CD4-positive, alpha-beta T cell treated with Interleukin-15 for 4 hours (primary cell): Measurements from ENCODE around the gene EIF4E1B.
"Not testable (repeated sequence)": the region's sequence is repeated elsewhere in the genome, so short reads cannot be mapped to it uniquely, and the experiment has no call there.

ENCODE experiments used
- DNase-seq: peaks from one replicate; pipeline ENCODE4 v3.0.0-alpha.2; 2020; ENCODE audit warnings: low spot score

The EIF4E1B gene, protein sequence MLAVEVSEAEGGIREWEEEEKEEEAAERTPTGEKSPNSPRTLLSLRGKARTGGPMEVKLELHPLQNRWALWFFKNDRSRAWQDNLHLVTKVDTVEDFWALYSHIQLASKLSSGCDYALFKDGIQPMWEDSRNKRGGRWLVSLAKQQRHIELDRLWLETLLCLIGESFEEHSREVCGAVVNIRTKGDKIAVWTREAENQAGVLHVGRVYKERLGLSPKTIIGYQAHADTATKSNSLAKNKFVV

GRCh38 chr5:176629853-176630680 is at the start of gene EIF4E1B, which contains the start of gene SNCB:
TSS of gene EIF4E1B (plus strand) at chr5:176630675. CDS start at chr5:176642788, 12,113 bp downstream.
TSS of gene SNCB (minus strand) at chr5:176630534. CDS start at chr5:176629654, 880 bp downstream.
- peak; percentile 12 for DNase-seq

DNA sequence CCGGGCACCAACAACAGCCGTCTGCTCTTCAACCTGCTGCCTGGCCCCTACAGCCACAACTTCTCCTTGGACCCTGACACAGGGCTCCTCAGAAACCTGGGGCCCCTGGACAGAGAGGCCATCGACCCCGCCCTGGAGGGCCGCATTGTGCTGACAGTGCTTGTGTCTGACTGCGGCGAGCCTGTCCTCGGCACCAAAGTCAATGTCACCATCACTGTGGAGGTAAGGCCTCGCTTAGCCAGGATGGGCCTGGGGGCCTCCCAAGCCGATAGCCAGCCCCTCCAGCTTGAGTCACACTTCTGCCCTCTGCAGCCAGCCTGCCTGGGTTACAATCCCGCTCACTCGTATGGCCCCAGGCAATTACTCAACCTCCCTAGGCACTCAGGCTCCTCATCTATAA is 49.1 kb upstream of the EIF4E1B start:
- no peak for DNase-seq

GRCh38 chr5:176583076-176583475 is 47.4 kb upstream of the EIF4E1B start:
- no peak for DNase-seq

DNA sequence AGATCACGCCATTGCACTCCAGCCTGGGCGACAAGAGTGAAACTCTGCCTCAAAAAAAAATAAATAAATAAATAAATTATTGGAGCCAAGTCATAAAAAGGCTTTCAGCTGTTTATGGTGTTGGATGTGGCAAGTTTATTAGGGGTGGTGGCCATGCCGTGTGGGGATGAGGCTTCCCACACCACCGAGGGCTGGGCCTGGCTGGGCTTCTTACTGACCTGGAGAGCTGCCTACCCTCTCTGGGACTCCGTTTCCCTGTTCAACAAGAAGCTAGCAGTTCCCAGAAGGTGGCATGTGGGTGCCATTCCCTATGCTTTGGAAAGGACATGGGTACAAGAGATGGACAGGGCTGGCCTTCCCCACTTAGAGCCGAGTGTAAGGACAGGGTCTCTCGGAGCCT is 43.1 kb upstream of the EIF4E1B start:
- DNase-seq, result no peak

GRCh38 chr5:176588297-176588696 is 42.2 kb upstream of the EIF4E1B start:
- DNase-seq, result no peak

DNA sequence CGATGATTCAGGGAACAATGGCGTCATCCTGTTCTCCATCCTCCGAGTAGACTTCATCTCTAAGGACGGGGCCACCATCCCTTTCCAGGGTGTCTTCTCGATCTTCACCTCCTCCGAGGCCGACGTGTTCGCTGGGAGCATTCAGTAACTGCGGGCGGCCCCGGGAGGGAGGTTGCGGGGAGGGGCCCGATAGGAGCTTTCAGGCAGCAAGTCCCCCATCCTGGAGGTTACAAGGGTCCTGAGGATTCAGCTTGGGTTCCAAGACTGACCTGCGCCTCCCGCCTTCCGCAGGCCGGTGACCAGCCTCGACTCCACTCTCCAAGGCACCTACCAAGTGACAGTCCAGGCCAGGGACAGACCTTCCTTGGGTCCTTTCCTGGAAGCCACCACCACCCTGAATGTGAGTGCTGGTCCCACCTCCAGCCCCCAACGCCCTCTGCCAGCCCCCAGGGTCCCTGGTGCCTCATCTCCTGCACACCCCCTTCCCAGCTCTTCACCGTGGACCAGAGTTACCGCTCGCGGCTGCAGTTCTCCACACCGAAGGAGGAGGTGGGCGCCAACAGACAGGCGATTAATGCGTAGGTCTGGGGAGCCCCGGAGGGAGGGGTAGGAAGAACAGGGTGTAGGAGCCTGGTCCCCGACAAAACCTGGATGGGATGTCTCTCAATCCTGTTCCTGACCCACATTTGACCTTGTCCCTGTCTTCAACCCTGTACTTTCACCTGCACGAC is 41.3 kb upstream of the EIF4E1B start:
- DNase-seq, result no peak

DNA sequence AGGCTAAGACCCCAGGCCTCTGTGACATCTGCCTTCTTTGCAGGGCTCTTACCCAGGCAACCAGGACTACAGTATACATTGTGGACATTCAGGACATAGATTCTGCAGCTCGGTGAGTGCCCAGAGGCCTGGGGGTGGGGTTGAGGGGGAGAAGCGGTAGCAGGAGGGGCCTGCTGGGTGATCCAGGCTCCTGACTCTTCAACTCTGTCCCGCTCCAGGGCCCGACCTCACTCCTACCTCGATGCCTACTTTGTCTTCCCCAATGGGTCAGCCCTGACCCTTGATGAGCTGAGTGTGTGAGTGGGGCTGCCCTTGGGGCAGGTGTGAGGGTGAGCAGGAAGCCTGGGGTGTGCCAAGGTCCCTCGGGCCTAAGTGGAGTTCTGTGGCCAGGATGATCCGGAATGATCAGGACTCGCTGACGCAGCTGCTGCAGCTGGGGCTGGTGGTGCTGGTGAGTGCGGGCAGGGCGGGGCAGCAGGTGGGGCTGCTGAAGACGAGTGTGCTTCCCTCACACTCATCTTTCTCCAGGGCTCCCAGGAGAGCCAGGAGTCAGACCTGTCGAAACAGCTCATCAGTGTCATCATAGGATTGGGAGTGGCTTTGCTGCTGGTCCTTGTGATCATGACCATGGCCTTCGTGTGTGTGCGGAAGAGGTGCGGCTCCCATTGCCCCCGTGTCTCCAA is 40.3 kb upstream of the EIF4E1B start:
- no peak for DNase-seq

DNA sequence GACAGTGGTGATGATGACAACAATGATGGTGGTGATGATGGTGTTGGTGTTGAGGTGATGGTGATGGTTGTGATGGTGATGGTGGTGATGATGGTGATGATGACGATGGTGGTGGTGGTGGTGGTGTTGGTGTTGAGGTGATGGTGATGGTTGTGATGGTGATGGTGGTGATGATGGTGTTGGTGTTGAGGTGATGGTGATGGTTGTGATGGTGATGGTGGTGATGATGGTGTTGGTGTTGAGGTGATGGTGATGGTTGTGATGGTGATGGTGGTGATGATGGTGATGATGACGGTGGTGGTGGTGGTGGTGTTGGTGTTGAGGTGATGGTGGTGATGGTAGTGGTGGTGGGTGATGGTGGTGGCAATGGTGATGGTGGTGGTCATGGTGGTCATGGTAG is 38.8 kb upstream of the EIF4E1B start:
- not testable (repeated sequence) for DNase-seq

- DNase-seq, result no peak
Measured at GRCh38 chr5:176592573-176592972, 37.9 kb upstream of the EIF4E1B start.

- no peak for DNase-seq
Measured at GRCh38 chr5:176593273-176593869, 37.1 kb upstream of the EIF4E1B start.

DNA sequence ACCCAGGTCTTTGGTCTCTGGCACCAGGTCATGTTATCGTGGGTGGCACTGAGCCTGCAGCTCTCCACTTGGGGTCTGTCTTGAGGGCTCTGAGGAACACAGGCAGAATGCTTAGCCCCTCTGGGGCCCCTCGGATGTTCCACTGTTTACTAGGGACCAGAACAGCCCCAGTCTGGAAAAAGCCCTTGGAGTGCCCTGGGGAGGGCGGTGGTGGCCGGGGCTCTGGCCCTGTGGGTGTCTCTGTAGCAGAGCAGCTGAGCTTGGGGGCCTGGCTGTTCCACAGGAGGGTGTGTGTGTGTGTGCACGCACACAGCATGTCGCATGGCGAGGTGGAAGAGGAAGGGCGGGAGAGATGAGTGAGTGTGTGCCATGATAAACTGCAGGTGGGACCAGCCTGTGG is 35.9 kb upstream of the EIF4E1B start:
- no peak for DNase-seq

- no peak for DNase-seq
Measured at GRCh38 chr5:176595386-176595943, 35.0 kb upstream of the EIF4E1B start.

DNA sequence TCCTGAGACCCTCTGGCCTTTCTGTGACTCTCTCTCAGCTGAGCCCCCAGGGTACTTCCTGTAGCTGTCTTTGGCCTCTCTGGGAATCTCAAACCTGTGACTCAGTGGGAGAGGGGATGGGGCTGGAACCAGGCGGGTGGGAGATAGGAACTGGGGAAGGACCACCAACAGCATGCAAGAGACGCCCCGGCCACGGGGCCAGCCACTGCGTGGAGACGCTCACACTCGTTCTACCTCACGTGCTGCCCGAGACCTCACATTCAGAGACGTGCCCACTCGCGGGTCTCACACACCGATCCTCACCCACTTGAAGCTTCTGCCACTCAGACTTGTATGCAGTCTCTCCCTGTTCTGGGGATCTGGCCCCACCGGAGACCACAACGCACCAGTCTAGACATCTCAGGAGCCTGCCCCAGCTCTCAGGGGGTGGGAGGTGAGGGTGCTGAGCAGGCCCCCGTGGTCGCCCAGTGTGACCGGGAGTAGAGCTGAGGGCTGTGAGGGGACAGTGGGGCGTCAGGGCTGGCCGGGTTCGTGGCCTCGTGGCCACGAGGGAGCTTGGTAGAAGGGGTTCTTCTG is 34.3 kb upstream of the EIF4E1B start:
- DNase-seq, result no peak

DNA sequence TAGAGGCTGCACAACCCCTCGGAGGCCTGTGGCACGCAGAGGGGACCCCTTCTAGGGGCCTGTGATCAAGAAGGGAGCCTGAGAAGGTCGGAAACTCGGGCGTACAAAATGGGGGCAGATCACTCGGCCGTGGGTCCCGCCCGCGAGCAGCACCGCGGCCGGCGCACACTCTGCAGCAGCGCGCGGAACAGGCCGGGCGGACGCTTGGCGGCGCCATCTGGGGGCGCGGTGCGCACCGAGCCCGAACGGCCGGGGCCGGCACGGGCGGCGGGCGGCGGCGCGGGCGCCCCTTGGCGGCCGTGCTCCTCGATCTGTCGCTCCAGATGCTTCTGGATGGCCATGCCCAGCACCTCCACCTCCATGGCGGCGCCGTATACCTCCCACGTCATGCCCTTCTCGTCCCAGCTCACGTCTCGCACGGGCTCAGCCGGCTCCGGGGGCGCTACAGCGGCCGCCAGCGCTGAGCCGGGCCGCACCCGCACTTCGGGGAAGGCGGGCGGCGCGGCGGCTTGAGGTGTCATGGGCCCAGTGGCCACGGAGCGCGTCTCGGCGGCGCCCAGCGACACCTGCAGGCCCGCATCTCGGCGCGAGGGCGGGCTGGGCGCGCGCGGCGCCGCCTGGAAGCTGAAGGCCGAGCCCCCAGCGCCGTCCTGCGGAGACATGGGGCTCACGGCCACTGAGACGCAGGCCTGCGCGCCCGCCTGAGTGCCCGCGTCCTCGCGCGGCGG is 33.6 kb upstream of the EIF4E1B start:
- DNase-seq, result peak; percentile 74

DNA sequence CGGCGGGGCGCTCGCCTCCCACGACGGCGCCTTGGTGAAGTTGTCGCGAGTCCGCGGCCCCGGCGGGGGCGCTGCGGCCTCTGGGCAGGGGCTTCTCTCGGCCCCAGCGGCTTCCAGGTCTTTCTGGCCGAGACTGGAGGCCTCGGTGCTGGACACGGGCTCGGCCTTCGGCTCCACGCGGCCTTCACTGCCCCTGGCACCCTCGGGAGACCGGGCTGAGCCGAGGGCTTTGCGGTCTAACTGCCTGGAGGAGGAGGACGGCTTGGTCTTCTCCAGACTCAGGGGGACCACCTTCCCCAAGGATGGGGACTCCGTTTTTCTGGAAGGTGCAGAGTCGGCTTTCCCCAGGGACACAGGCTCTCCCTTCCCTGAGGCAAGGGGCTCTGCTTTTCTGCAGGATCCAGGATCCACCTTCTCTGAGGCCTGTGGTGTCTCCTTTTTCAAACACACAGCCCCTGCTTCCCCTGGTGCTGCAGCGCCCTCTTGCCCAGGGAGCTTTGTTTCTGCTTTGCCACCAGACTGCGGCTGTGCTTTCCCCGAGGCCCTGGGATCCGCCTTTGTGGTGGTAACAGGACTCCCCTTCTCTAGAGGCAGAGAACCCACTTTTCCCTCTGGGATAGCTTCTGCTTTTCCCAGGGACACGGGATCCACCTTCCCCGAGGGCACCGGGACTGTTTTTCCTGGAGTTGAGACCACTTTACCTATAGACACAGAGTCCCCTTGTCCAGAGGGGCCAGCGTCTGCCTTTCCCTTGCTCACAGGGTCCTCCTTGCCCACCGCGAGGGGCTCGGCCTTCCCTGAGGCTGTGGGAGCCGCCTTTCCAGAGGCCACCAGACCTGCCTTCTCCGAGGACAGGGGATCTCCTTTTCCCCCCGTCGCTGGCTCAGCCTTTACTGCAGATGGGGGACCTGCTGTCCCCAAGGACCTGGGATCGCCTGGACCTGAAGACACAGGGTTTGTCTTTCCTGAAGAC is 32.8 kb upstream of the EIF4E1B start:
- DNase-seq, result no peak

- DNase-seq, result not testable (repeated sequence)
Measured at GRCh38 chr5:176599749-176600430, 30.6 kb upstream of the EIF4E1B start.

DNA sequence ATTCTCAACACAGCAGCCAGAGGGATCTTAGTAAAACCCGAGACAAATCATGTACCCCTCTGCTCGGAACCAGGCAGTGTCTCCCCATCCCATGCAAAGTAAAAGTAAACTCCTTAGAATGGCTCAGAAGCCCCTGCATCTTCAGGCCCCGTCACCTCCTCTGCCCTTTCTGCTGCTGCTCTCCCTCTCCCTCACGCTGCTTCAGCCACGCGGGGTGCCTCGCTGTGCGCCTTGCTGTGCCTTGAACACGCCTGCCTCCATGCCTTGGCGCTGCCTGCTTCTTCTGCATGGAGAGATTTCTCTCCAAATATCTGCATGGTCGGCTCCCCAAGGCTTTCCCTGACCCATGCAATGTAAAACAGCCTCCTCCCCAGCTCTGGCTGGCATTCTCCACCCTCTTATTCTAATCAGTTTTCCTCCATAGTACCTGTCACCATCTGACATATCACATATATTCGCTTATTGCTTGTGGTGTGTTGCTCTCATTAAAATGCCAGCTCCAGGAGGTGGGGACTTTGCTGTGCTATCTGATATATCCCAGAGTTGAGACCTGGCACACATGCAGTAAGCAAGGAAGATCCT is 28.5 kb upstream of the EIF4E1B start:
- no peak for DNase-seq

DNA sequence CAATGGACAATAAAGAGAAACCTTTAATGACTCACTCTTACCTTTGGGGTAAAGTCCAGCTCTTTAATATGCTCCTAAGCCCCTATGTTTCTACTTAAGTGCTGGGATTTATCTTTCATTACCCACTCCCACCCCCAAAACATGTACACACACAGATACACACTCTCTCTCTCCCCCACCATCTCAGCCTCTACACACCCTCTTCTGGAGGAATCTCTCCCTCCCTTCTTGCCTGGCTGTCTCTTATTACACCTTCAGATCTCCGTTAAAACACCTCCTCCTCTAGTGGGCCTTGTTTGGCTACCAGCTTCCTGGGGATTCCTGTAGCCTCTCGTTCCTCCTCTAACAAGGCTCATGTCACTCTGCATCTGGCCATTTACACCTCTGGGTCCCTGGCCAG is 27.4 kb upstream of the EIF4E1B start:
- no peak for DNase-seq
